WTC11 (cell line): ENCODE results near the gene SLTM.

Experiments
- ATF2 ChIP-seq: sonication (generic); formaldehyde crosslinking; IDR thresholded peaks from 2 replicates; pipeline ENCODE4 v1.8.1; 2022; ENCODE audit warnings: low read depth, missing genetic modification reagents, borderline replicate concordance
- CTCF ChIP-seq: fragments of 200-600 bp; IDR thresholded peaks from 2 replicates; pipeline ENCODE4 v1.8.0; 2022; ENCODE audit warnings: antibody characterized with exemption
- JAZF1 ChIP-seq: fragments of 250-450 bp; sonication (Bioruptor Pico); IDR thresholded peaks from 2 replicates; pipeline ENCODE4 v1.9.0; 2021; ENCODE audit warnings: moderate library complexity, mild to moderate bottlenecking, inconsistent platforms
- TEAD1 ChIP-seq: sonication (generic); formaldehyde crosslinking; IDR thresholded peaks from 2 replicates; pipeline ENCODE4 v1.8.0; 2022; ENCODE audit warnings: mild to moderate bottlenecking, missing genetic modification reagents
- USF2 ChIP-seq: sonication (generic); formaldehyde crosslinking; IDR thresholded peaks from 2 replicates; pipeline ENCODE4 v1.8.1; 2023; ENCODE audit warnings: mild to moderate bottlenecking, missing genetic modification reagents, moderate library complexity

GRCh38 chr15:58867926-58868325 is 65.6 kb downstream of the SLTM start:
- no peak for TF ChIP-seq TEAD1 (CRISPR knock-in tag)
- TF ChIP-seq CTCF = no peak
- TF ChIP-seq ATF2 = no peak
- no peak for TF ChIP-seq USF2 (CRISPR knock-in tag)
- TF ChIP-seq JAZF1 (CRISPR knock-in tag) = no peak
